ENCODE results near the gene SYAP1.
A peak's percentile ranks its signal among the peaks of the same experiment; 100 is the strongest.
"Not testable (repeated sequence)": the region's sequence is repeated elsewhere in the genome, so short reads cannot be mapped to it uniquely, and the experiment has no call there.

The SYAP1 gene

GRCh38 chrX:16784440-16784839 is 65.0 kb downstream of the SYAP1 start:
- not testable (repeated sequence) for DNase-seq

- no peak for DNase-seq
Observed at GRCh38 chrX:16785247-16786138, 66.1 kb downstream of the SYAP1 start.

- peak; percentile 96 to 97 for DNase-seq
Observed at GRCh38 chrX:16786139-16786790, 66.9 kb downstream of the SYAP1 start, which contains the start of gene TXLNG. TSS of gene TXLNG (plus strand) at chrX:16786466. CDS start at chrX:16786488, 22 bp downstream.

GRCh38 chrX:16786791-16787735 is 67.7 kb downstream of the SYAP1 start:
- DNase-seq: peak in 1 of 2 experiments; percentile 1

- DNase-seq: no peak
Observed at GRCh38 chrX:16788477-16788876, 69.1 kb downstream of the SYAP1 start.

GRCh38 chrX:16796298-16796697 is 76.9 kb downstream of the SYAP1 start:
- no peak for DNase-seq

GRCh38 chrX:16797358-16797757 is 77.9 kb downstream of the SYAP1 start:
- DNase-seq: no peak

GRCh38 chrX:16797841-16798240 is 78.4 kb downstream of the SYAP1 start:
- no peak for DNase-seq

GRCh38 chrX:16804923-16805464 is 85.6 kb downstream of the SYAP1 start:
- DNase-seq: no peak

GRCh38 chrX:16807548-16807947 is 88.1 kb downstream of the SYAP1 start:
- no peak for DNase-seq

GRCh38 chrX:16807976-16808542 is 88.6 kb downstream of the SYAP1 start:
- DNase-seq: no peak

- no peak for DNase-seq
Observed at GRCh38 chrX:16814597-16814996, 95.2 kb downstream of the SYAP1 start.
